B cell (primary cell): ENCODE data around the gene NUS1. TPM values are rescaled to one million over a fixed set of nuclear protein-coding genes. Genes with fewer than 3 reads are reported as not detected.
"Not testable (repeated sequence)": the region's sequence is repeated elsewhere in the genome, so short reads cannot be mapped to it uniquely, and the experiment has no call there.

Experiments used
- ATAC-seq: fragments of 200-7000 bp; cut with Tn5 transposase; one replicate; pipeline ENCODE4 v1.10.0; 2021; ENCODE audit warnings: low read depth, mild to moderate bottlenecking, moderate number of reproducible peaks, moderate library complexity
- CTCF ChIA-PET: fragments of 350-600 bp; sonication (Branson Sonifier 250); formaldehyde crosslinking; loops from one replicate; lab custom pipeline; 2021; ENCODE audit warnings: antibody characterized with exemption, inconsistent platforms; lab: Charles Lee
- POLR2A ChIA-PET: fragments of 350-600 bp; sonication (Branson Sonifier 250); formaldehyde crosslinking; loops from one replicate; lab custom pipeline; 2021; ENCODE audit warnings: antibody characterized with exemption; lab: Charles Lee
- DNase-seq: peaks from one replicate; pipeline ENCODE4 v3.0.0; 2013
- H2AFZ ChIP-seq: 2 replicates; pipeline ENCODE4 v1.6.1; 2012; ENCODE audit warnings: mild to moderate bottlenecking, low read depth, low read length; ENCODE audit not compliant: insufficient read depth, poor library complexity, severe bottlenecking
- H3K27ac ChIP-seq, 2 donors: 1 replicate in 1 of 2; 2 replicates in 1 of 2; pipeline ENCODE4 v1.5.1; 2012 to 2013; ENCODE audit warnings: low read length in 2 of 2, mild to moderate bottlenecking in 2 of 2, moderate library complexity in 1 of 2
- H3K27me3 ChIP-seq, 4 experiments: fragments of 200-600 bp in 1 of 4; sonication (generic) in 1 of 4; replicated peaks in 1 of 4; 1 replicate in 2 of 4; 2 replicates in 2 of 4; pipeline versions ENCODE4 v1.6.1 to v1.7.0; 2013 to 2016; ENCODE audit warnings: low read length in 3 of 4, mild to moderate bottlenecking in 2 of 4, mixed read lengths in 1 of 4, moderate library complexity in 1 of 4; ENCODE audit not compliant: insufficient read depth in 4 of 4, control insufficient read depth in 3 of 4; ENCODE audit errors: control extremely low read depth in 1 of 4
- H3K36me3 ChIP-seq, 2 experiments: replicated peaks in 1 of 2; 1 replicate in 1 of 2; 2 replicates in 1 of 2; pipeline versions ENCODE4 v1.6.1 to v1.7.1; 2013; ENCODE audit warnings: low read length in 1 of 2; ENCODE audit not compliant: insufficient read depth in 2 of 2, control insufficient read depth in 1 of 2; ENCODE audit errors: control extremely low read depth in 1 of 2, extremely low read depth in 1 of 2
- H3K4me1 ChIP-seq, 2 donors: fragments of 200-600 bp in 1 of 2; sonication (generic) in 1 of 2; 1 replicate in 1 of 2; 2 replicates in 1 of 2; pipeline versions ENCODE4 v1.5.1 to v1.6.1; 2013 to 2017; ENCODE audit warnings: low read length in 2 of 2; ENCODE audit not compliant: control insufficient read depth in 2 of 2, insufficient read depth in 2 of 2
- H3K4me2 ChIP-seq: replicated peaks from 2 replicates; pipeline ENCODE3; 2012; ENCODE audit warnings: mild to moderate bottlenecking, low read depth, low read length; ENCODE audit not compliant: poor library complexity, severe bottlenecking
- H3K4me3 ChIP-seq, 5 experiments: fragments of 200-600 bp in 1 of 5; sonication (generic) in 1 of 5; 1 replicate in 3 of 5; 2 replicates in 2 of 5; pipeline versions ENCODE4 v1.5.1 to v1.7.0; 2011 to 2016; ENCODE audit warnings: low read length in 4 of 5, mild to moderate bottlenecking in 4 of 5, low read depth in 2 of 5, control low read depth in 1 of 5, moderate library complexity in 1 of 5; ENCODE audit not compliant: insufficient read depth in 1 of 5; ENCODE audit errors: control extremely low read depth in 1 of 5, extremely low read depth in 1 of 5
- H3K79me2 ChIP-seq: fragments of 200-600 bp; sonication (generic); one replicate; pipeline ENCODE4 v1.6.0; 2016; ENCODE audit warnings: low read length; ENCODE audit not compliant: control insufficient read depth, insufficient read depth
- H3K9ac ChIP-seq: fragments of 200-600 bp; sonication (generic); 2 replicates; pipeline ENCODE4 v1.6.1; 2017; ENCODE audit warnings: mild to moderate bottlenecking, low read length, moderate library complexity
- H3K9me3 ChIP-seq, 3 donors: one replicate each; pipeline versions ENCODE4 v1.6.1 to v1.7.1; 2013; ENCODE audit warnings: low read length in 2 of 3; ENCODE audit not compliant: control insufficient read depth in 2 of 3, insufficient read depth in 1 of 3; ENCODE audit errors: control extremely low read depth in 1 of 3
- H4K20me1 ChIP-seq: 2 replicates; pipeline ENCODE4 v1.6.0; 2012; ENCODE audit warnings: mild to moderate bottlenecking, low read length; ENCODE audit not compliant: insufficient read depth, control insufficient read depth, poor library complexity, severe bottlenecking
- H3K27ac Mint-ChIP-seq: one replicate; pipeline ENCODE4 v1.8.0; 2021; ENCODE audit warnings: mixed read lengths
- H3K27me3 Mint-ChIP-seq: one replicate; pipeline ENCODE4 v1.8.0; 2021; ENCODE audit warnings: mixed read lengths
- H3K4me1 Mint-ChIP-seq: one replicate; pipeline ENCODE4 v1.8.0; 2021; ENCODE audit warnings: mixed read lengths
- H3K4me3 Mint-ChIP-seq: one replicate; pipeline ENCODE4 v1.8.0; 2021; ENCODE audit warnings: mixed read lengths
- H3K9me3 Mint-ChIP-seq: one replicate; pipeline ENCODE4 v1.8.0; 2022; ENCODE audit warnings: mixed read lengths; ENCODE audit not compliant: insufficient read depth
- CTCF ChIP-seq: fragments of 200-600 bp; IDR thresholded peaks from one replicate; pipeline ENCODE4 v1.8.0; 2022; ENCODE audit warnings: antibody characterized with exemption, mild to moderate bottlenecking
- EZH2 ChIP-seq: IDR thresholded peaks from 2 replicates; pipeline ENCODE4 v1.6.1; 2012; ENCODE audit warnings: borderline replicate concordance, low read depth, mild to moderate bottlenecking, moderate library complexity, low read length; ENCODE audit not compliant: insufficient read depth, poor library complexity, severe bottlenecking
- WGBS: methylation state at CpG from one replicate; pipeline ENCODE4 v1.1.5; 2013; ENCODE audit warnings: missing lambda C conversion rate; ENCODE audit not compliant: insufficient coverage; 5-methylcytosine and 5-hydroxymethylcytosine counted together
- intact Hi-C: fragments of 100-400 bp; cut with micrococcal nuclease; formaldehyde crosslinking; loops from one replicate; pipeline ENCODE4 v1.10.0; 2022
- polyA plus RNA-seq: library from polyadenylated mRNA; depleted of rRNA; stranded (reverse); fragments of >200 nt; gene quantifications from 2 replicates; pipeline ENCODE4 v1.2.3, GENCODE V29; 2012
- total RNA-seq, 2 donors: library from RNA; stranded (reverse); fragments of 120-200 nt in 1 of 2; gene quantifications; 1 replicate in 1 of 2; 2 replicates in 1 of 2; pipeline versions ENCODE4 v1.2.3 to v1.2.4, GENCODE V29; 2013 to 2022

The NUS1 gene
- total and polyA plus RNA-seq, 2 donors (not counting 1 experiment from before 2014, with no cell fraction given) = 6.2 to 22.1 TPM

GRCh38 chr6:117642976-117643375 lies 32.3 kb upstream of the NUS1 start:
- no peak for ATAC-seq
- no CpG with 5 or more reads among the region's 2 CpGs for WGBS
- intact Hi-C loops = no loop called here
- TF ChIP-seq CTCF = no peak
- TF ChIP-seq EZH2 = no peak
- H3K27ac ChIP-seq = no peak overlapping the region
- Mint-ChIP-seq H3K4me1 (no peaks in the 10 kb centered on the region), H3K9me3 (peaks cover 3% of the 10 kb centered on the region), H3K27ac (no peak overlapping the region), H3K4me3 (no peak overlapping the region), H3K27me3 (peaks cover 7% of the 10 kb centered on the region)
- H3K4me3 ChIP-seq = no peak overlapping the region
- H3K79me2 ChIP-seq = no peaks in the 10 kb centered on the region
- POLR2A ChIA-PET = no interaction called here
- H3K4me1 ChIP-seq = no peaks in the 10 kb centered on the region
- H3K4me2 ChIP-seq = no peak overlapping the region
- no peaks in the 10 kb centered on the region for H4K20me1 ChIP-seq
- no peak overlapping the region for H2AFZ ChIP-seq
- H3K9me3 ChIP-seq = no peaks in the 10 kb centered on the region
- CTCF ChIA-PET = no interaction called here
- DNase-seq = no peak
- no peaks in the 10 kb centered on the region for H3K36me3 ChIP-seq
- no peak overlapping the region for H3K9ac ChIP-seq
- H3K27me3 ChIP-seq = peaks cover 0 to 3% (median 0%) of the 10 kb centered on the region in 4 experiments

- not testable (repeated sequence) for H3K4me1 Mint-ChIP-seq, H3K27ac Mint-ChIP-seq
These were observed 23.3 kb upstream of the NUS1 start for GRCh38 chr6:117651984-117652383.

More at GRCh38 chr6:117651984-117652383, 23.3 kb upstream of the NUS1 start:
- H3K36me3 ChIP-seq, H3K79me2 ChIP-seq, H2AFZ ChIP-seq, CTCF ChIA-PET, H3K4me3 Mint-ChIP-seq, H3K27me3 Mint-ChIP-seq, intact Hi-C loops, DNase-seq, H3K4me2 ChIP-seq, H3K4me3 ChIP-seq, H3K4me1 ChIP-seq, H3K27me3 ChIP-seq, H3K9me3 ChIP-seq, H3K9me3 Mint-ChIP-seq, H4K20me1 ChIP-seq, ATAC-seq, H3K9ac ChIP-seq, H3K27ac ChIP-seq, POLR2A ChIA-PET: not testable (repeated sequence)
- 95% methylated on average over 3 of the region's 3 CpGs for WGBS
